ENCODE results near the gene SMARCC2.
A peak's percentile ranks its signal among the peaks of the same experiment; 100 is the strongest.

The SMARCC2 gene

GRCh38 chr12:56128670-56129205 is 60.5 kb downstream of the SMARCC2 start:
- DNase-seq (ENCODE audit: extremely low spot score), result peak; percentile 24
- ChIA-PET CTCF (interaction anchor here (1.1 to 2.4 kb wide), 4 partner anchors 9 to 61 kb away, joined by 3 to 11 read pairs (median 5); partner anchors contain the start of genes SMARCC2 and ZC3H10), POLR2A (interaction anchor here (1.0 to 3.5 kb wide), 17 partner anchors 8 to 321 kb away, joined by 4 to 56 read pairs (median 9); partner anchors contain the start of genes ANKRD52, COQ10A, MYL6 and MYL6B)
- TF ChIP-seq NFRKB (IDR thresholded peaks at IDR 0.05), result no peak
- no peak for TF ChIP-seq FOXK2 (IDR thresholded peaks at IDR 0.05)
- no peak for TF ChIP-seq TARDBP (IDR thresholded peaks at IDR 0.05)
- no peak for TF ChIP-seq CTBP1 (IDR thresholded peaks at IDR 0.05; ENCODE audit: borderline replicate concordance)
- TF ChIP-seq PKNOX1 (IDR thresholded peaks at IDR 0.05), result no peak
- TF ChIP-seq HDGF (IDR thresholded peaks at IDR 0.05; ENCODE audit: borderline replicate concordance), result no peak
- no peak for TF ChIP-seq FOXA1 (IDR thresholded peaks at IDR 0.05)
- no peak for TF ChIP-seq L3MBTL2 (conservative IDR thresholded peaks at IDR 0.05)
- no peak for TF ChIP-seq SUZ12 (IDR thresholded peaks at IDR 0.05)
- no peak for TF ChIP-seq BHLHE40 (IDR thresholded peaks at IDR 0.05; ENCODE audit: borderline replicate concordance)
- no peak for TF ChIP-seq SP1 (IDR thresholded peaks at IDR 0.05)
- TF ChIP-seq FOXM1 (IDR thresholded peaks at IDR 0.05; ENCODE audit: borderline replicate concordance), result no peak
- TF ChIP-seq ZNF384 (IDR thresholded peaks at IDR 0.05), result no peak
- TF ChIP-seq ELF4 (IDR thresholded peaks at IDR 0.05), result no peak
- no peak for TF ChIP-seq ARNT (IDR thresholded peaks at IDR 0.05)
- TF ChIP-seq LEF1 (IDR thresholded peaks at IDR 0.05; ENCODE audit: borderline replicate concordance), result no peak

- no peak for TF ChIP-seq HDGF (IDR thresholded peaks at IDR 0.05; ENCODE audit: borderline replicate concordance)
- TF ChIP-seq FOXM1 (IDR thresholded peaks at IDR 0.05; ENCODE audit: borderline replicate concordance), result no peak
- no peak for TF ChIP-seq PKNOX1 (IDR thresholded peaks at IDR 0.05)
- TF ChIP-seq SUZ12 (IDR thresholded peaks at IDR 0.05), result no peak
- no peak for TF ChIP-seq L3MBTL2 (conservative IDR thresholded peaks at IDR 0.05)
- TF ChIP-seq FOXA1 (IDR thresholded peaks at IDR 0.05), result no peak
- no peak for TF ChIP-seq NFRKB (IDR thresholded peaks at IDR 0.05)
- TF ChIP-seq BHLHE40 (IDR thresholded peaks at IDR 0.05; ENCODE audit: borderline replicate concordance), result no peak
- ChIA-PET CTCF (interaction anchor here (0.5 to 2.4 kb wide), 8 partner anchors 9 to 103 kb away, joined by 3 to 11 read pairs (median 3); partner anchors contain the start of genes SMARCC2 and ZC3H10), POLR2A (interaction anchor here (0.5 to 3.5 kb wide), 27 partner anchors 9 to 983 kb away, joined by 3 to 56 read pairs (median 5); partner anchors contain the start of genes ANKRD52, COQ10A, DNAJC14 and MYL6)
- DNase-seq (ENCODE audit: extremely low spot score), result peak; percentile 95
Observed at GRCh38 chr12:56127888-56128669, 61.2 kb downstream of the SMARCC2 start, which contains the start of gene ESYT1. ESYT1 (plus strand) TSS chr12:56128267; CDS start chr12:56128320, 53 bp downstream.

- POLR2A ChIA-PET, result interaction anchor here (0.5 to 3.5 kb wide), 27 partner anchors 9 to 984 kb away, joined by 3 to 56 read pairs (median 5); partner anchors contain the start of genes ANKRD52, COQ10A, DNAJC14 and MYL6
- TF ChIP-seq L3MBTL2 (conservative IDR thresholded peaks at IDR 0.05) (peak; percentile 60), ARNT (IDR thresholded peaks at IDR 0.05) (no peak)
- CTCF ChIA-PET, result interaction anchor here (0.5 to 2.4 kb wide), 8 partner anchors 8 to 104 kb away, joined by 3 to 11 read pairs (median 3); partner anchors contain the start of genes SMARCC2 and ZC3H10
- no peak for DNase-seq (ENCODE audit: extremely low spot score)
Observed at GRCh38 chr12:56127485-56127887, 61.8 kb downstream of the SMARCC2 start.

- POLR2A ChIA-PET, result interaction anchor here (0.7 to 3.2 kb wide), 11 partner anchors 9 to 985 kb away, joined by 3 to 23 read pairs (median 7); partner anchors contain the start of genes COQ10A, MYL6, PA2G4 and RNF41
- TF ChIP-seq FOXA1 (IDR thresholded peaks at IDR 0.05) (no peak), ARNT (IDR thresholded peaks at IDR 0.05) (no peak), ZNF384 (IDR thresholded peaks at IDR 0.05) (no peak), LEF1 (IDR thresholded peaks at IDR 0.05; ENCODE audit: borderline replicate concordance) (no peak), TARDBP (IDR thresholded peaks at IDR 0.05) (no peak)
- CTCF ChIA-PET, result interaction anchor here (0.8 to 2.4 kb wide), 2 partner anchors 47 to 63 kb away, joined by 3 to 11 read pairs; partner anchors contain the start of genes ERBB3 and SMARCC2
- no peak for DNase-seq (ENCODE audit: extremely low spot score)
Observed at GRCh38 chr12:56126732-56127239, 62.5 kb downstream of the SMARCC2 start.

- POLR2A ChIA-PET, result interaction anchor here (1.0 to 2.9 kb wide), 6 partner anchors 20 to 98 kb away, joined by 3 to 9 read pairs (median 4); partner anchors contain the start of genes PA2G4, RNF41 and SMARCC2
- CTCF ChIA-PET, result interaction anchor here (1.1 to 2.8 kb wide), 3 partner anchors 65 to 386 kb away, joined by 3 to 9 read pairs (median 7); partner anchors contain the start of gene SMARCC2
- TF ChIP-seq SP1 (IDR thresholded peaks at IDR 0.05), result no peak
- TF ChIP-seq LEF1 (IDR thresholded peaks at IDR 0.05; ENCODE audit: borderline replicate concordance), result no peak
- TF ChIP-seq NFRKB (IDR thresholded peaks at IDR 0.05), result no peak
- TF ChIP-seq ELF4 (IDR thresholded peaks at IDR 0.05), result no peak
- DNase-seq (ENCODE audit: extremely low spot score), result no peak
Observed at GRCh38 chr12:56124133-56124532, 65.2 kb downstream of the SMARCC2 start.

GRCh38 chr12:56122637-56123036 is 66.6 kb downstream of the SMARCC2 start:
- no peak for TF ChIP-seq SP1 (IDR thresholded peaks at IDR 0.05)
- TF ChIP-seq FOXK2 (IDR thresholded peaks at IDR 0.05), result no peak
- no peak for TF ChIP-seq PKNOX1 (IDR thresholded peaks at IDR 0.05)
- no peak for TF ChIP-seq NFRKB (IDR thresholded peaks at IDR 0.05)
- TF ChIP-seq SUZ12 (IDR thresholded peaks at IDR 0.05), result no peak
- no peak for TF ChIP-seq ZNF384 (IDR thresholded peaks at IDR 0.05)
- TF ChIP-seq FOXA1 (IDR thresholded peaks at IDR 0.05), result no peak
- TF ChIP-seq ELF4 (IDR thresholded peaks at IDR 0.05), result no peak
- TF ChIP-seq CTBP1 (IDR thresholded peaks at IDR 0.05; ENCODE audit: borderline replicate concordance), result no peak
- TF ChIP-seq TARDBP (IDR thresholded peaks at IDR 0.05), result no peak
- no peak for TF ChIP-seq ARNT (IDR thresholded peaks at IDR 0.05)
- ChIA-PET CTCF (interaction anchor here (0.6 to 0.9 kb wide), 2 partner anchors 73 to 140 kb away, joined by 3 to 4 read pairs; no protein-coding TSS in a partner anchor), POLR2A (interaction anchor here (1.3 to 2.9 kb wide), 2 partner anchors 29 to 67 kb away, joined by 6 to 9 read pairs; partner anchors contain the start of gene SMARCC2)
- DNase-seq (ENCODE audit: extremely low spot score), result no peak

Measured in HEK293T (cell line).